ENCODE results near the gene ZNF316. TPM values are rescaled to one million over a fixed set of nuclear protein-coding genes. Genes with fewer than 3 reads are reported as not detected.

The ZNF316 gene
- total RNA-seq, 4 donors from 2014 or later: 5.7 to 31.5 (median 11.7) TPM

DNA sequence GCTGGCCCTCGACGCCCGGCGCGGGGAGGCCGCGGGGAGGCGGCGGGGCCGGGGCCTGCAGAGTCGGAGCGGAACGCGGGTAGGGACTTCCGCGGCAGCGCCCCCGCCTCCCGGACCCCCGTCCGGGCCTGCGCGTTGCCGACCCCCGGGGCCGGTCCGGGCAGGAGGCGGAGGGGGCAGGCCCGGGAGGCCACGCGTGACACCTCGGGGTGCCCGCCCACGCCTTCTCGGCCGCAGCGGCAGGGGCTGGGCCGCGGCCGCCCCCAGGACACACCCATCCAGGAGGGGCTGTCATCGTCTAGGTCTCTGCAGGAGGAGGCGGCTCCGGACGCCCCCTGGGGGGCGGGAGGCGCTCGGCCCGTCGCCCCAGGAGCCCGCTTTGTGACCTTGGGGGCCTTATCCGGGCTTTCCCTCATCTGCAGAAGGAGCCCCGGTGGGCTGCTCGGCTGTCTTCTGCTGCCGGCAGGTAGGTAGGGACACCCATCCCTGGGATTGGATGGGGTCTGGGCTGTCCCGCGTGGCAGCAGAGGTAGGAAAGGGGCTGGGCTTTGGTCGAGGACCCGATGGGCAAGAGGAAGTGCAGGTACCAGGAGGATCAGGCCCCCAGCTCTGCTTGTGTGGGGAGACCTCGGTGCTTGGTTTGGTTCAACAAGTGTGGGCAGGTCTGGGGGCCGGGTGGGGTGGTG is 569 bp downstream of the ZNF316 start:
- TF ChIP-seq, protein P1, sequence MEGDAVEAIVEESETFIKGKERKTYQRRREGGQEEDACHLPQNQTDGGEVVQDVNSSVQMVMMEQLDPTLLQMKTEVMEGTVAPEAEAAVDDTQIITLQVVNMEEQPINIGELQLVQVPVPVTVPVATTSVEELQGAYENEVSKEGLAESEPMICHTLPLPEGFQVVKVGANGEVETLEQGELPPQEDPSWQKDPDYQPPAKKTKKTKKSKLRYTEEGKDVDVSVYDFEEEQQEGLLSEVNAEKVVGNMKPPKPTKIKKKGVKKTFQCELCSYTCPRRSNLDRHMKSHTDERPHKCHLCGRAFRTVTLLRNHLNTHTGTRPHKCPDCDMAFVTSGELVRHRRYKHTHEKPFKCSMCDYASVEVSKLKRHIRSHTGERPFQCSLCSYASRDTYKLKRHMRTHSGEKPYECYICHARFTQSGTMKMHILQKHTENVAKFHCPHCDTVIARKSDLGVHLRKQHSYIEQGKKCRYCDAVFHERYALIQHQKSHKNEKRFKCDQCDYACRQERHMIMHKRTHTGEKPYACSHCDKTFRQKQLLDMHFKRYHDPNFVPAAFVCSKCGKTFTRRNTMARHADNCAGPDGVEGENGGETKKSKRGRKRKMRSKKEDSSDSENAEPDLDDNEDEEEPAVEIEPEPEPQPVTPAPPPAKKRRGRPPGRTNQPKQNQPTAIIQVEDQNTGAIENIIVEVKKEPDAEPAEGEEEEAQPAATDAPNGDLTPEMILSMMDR (IDR thresholded peaks at IDR 0.05; ENCODE audit: low read depth): no peak

DNA sequence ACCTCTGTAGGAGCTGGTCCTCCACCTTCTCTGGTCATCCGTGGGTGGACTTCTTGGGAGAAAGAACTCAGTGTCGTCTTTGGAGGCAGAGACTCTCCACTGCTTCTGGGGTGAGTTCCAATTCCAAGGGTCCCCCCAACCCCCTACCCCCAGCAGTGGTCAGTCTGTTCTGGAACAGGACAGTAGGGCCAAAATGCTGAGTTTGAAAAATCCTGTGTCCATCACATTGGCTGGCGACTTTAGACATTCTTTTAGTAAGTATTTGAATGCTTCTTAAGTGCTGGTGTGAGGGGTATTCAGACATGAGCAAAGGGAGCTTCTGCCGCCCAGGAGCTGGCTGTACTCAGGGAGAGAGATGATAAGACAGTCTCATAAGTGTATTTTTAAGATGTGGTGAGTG is 1.9 kb downstream of the ZNF316 start:
- TF ChIP-seq, protein P1 (IDR thresholded peaks at IDR 0.05; ENCODE audit: low read depth): no peak

GRCh38 chr7:6639627-6640026 is 2.5 kb downstream of the ZNF316 start:
- TF ChIP-seq, protein P1 (IDR thresholded peaks at IDR 0.05; ENCODE audit: low read depth): no peak

- TF ChIP-seq, protein P1 (IDR thresholded peaks at IDR 0.05; ENCODE audit: low read depth): no peak
These were observed 3.2 kb downstream of the ZNF316 start for GRCh38 chr7:6640246-6640721.

DNA sequence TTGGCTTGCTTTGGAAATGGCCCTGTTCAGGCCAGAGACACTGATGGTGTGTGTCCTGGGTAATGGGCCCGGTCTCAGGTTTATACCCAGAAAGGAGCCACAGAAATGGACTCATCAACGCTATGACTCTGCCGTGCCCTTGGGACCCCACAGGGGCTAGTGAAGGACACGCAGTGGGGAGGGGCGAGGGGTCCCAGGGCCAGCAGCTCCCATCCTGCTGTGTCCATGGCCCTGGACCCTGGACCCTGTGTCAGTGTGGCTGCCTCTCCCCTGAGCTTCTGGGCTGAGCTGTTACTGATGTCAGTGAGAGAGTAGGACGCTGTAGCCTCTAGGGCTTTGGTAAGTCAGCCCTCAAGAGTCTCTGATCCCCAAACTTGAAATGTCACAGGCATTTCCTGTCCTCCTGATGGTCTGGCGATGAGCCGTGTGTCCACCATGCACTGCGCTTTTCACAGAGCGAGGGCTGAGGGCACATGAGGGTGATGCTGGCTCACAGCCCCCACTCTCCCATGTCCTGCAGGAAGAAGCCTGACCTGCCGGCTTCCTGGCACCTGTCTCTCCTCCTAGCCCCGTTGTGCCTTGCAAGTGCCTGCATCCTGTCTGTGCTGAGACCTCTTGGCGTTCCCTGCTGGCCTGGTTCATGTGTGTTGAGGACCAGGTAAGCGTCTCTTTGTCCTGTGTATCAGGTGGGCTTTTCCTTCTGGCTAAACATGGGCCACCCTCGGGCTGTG is 4.4 kb downstream of the ZNF316 start:
- TF ChIP-seq, protein P1 (IDR thresholded peaks at IDR 0.05; ENCODE audit: low read depth): no peak

- TF ChIP-seq, protein P1 (IDR thresholded peaks at IDR 0.05; ENCODE audit: low read depth): no peak
These were observed 5.2 kb downstream of the ZNF316 start for GRCh38 chr7:6642239-6642839.
